A673 (cell line): Measurements from ENCODE around the gene SPIRE2. TPM values are rescaled to one million over a fixed set of nuclear protein-coding genes. Genes with fewer than 3 reads are reported as not detected.
A peak's percentile ranks its signal among the peaks of the same experiment; 100 is the strongest.

Experiments used
- BruUV-seq: library from RNA; stranded (reverse); fragments of 400-500 nt; replicated peaks from 2 replicates; lab custom pipeline; 2021; lab: Mats Ljungman, UMichigan
- CTCF ChIA-PET: fragments of 300-600 bp; sonication (Branson Sonifier 250); formaldehyde crosslinking; loops from one replicate; lab custom pipeline; 2022; ENCODE audit warnings: antibody characterized with exemption; lab: Charles Lee
- POLR2A ChIA-PET: fragments of 300-600 bp; sonication (Branson Sonifier 250); formaldehyde crosslinking; loops from one replicate; lab custom pipeline; 2022; ENCODE audit warnings: antibody characterized with exemption; ENCODE audit not compliant: low non-redundant PET; lab: Charles Lee
- DNase-seq: peaks from one replicate; pipeline ENCODE4 v3.0.0-alpha.2; 2015; ENCODE audit warnings: low spot score
- H3K27ac ChIP-seq: fragments of 200-600 bp; sonication (generic); 2 replicates; pipeline ENCODE4 v1.5.1; 2016; ENCODE audit warnings: mixed run types, low read depth, mild to moderate bottlenecking, mixed read lengths, antibody characterized with exemption, low read length; ENCODE audit not compliant: poor library complexity, severe bottlenecking
- H3K27me3 ChIP-seq: fragments of 200-600 bp; sonication (generic); replicated peaks from 2 replicates; pipeline ENCODE4 v1.6.1; 2017; ENCODE audit warnings: mixed run types, low read depth, mild to moderate bottlenecking, mixed read lengths, antibody characterized with exemption, low read length; ENCODE audit not compliant: insufficient read depth, poor library complexity
- H3K36me3 ChIP-seq: fragments of 200-600 bp; sonication (generic); 2 replicates; pipeline ENCODE4 v1.6.1; 2016; ENCODE audit warnings: mixed run types, mild to moderate bottlenecking, mixed read lengths, antibody characterized with exemption, low read length; ENCODE audit not compliant: insufficient read depth, poor library complexity, severe bottlenecking
- H3K4me1 ChIP-seq: fragments of 200-600 bp; sonication (generic); 2 replicates; pipeline ENCODE4 v1.6.1; 2017; ENCODE audit warnings: mixed run types, mild to moderate bottlenecking, mixed read lengths, antibody characterized with exemption, low read length; ENCODE audit not compliant: insufficient read depth, poor library complexity, severe bottlenecking
- H3K4me3 ChIP-seq: fragments of 200-600 bp; sonication (generic); 2 replicates; pipeline ENCODE4 v1.5.1; 2016; ENCODE audit warnings: low read depth, mixed run types, mild to moderate bottlenecking, mixed read lengths, low read length; ENCODE audit not compliant: poor library complexity, severe bottlenecking
- H3K9me3 ChIP-seq: fragments of 200-600 bp; sonication (generic); 2 replicates; pipeline ENCODE4 v1.6.1; 2016; ENCODE audit warnings: mixed run types, low read depth, mild to moderate bottlenecking, mixed read lengths, antibody characterized with exemption, low read length; ENCODE audit not compliant: poor library complexity, severe bottlenecking
- CTCF ChIP-seq: fragments of 300-800, 200-600 bp; sonication (generic); conservative IDR thresholded peaks from 2 replicates; pipeline ENCODE4 v1.5.1; 2017; ENCODE audit warnings: low read depth, mild to moderate bottlenecking, antibody characterized with exemption, low read length, moderate library complexity, mixed read lengths
- EZH2 ChIP-seq: fragments of 200-600 bp; sonication (generic); IDR thresholded peaks from 2 replicates; pipeline ENCODE4 v1.6.1; 2017; ENCODE audit warnings: borderline replicate concordance, low read depth, mild to moderate bottlenecking, mixed read lengths, antibody characterized with exemption, low read length; ENCODE audit not compliant: poor library complexity, severe bottlenecking
- intact Hi-C: fragments of 100-400 bp; cut with micrococcal nuclease; formaldehyde crosslinking; loops from one replicate; pipeline ENCODE4 v1.10.0; 2022; ENCODE audit not compliant: unreplicated experiment
- total RNA-seq: library from RNA; stranded (reverse); gene quantifications from 2 replicates; pipeline ENCODE4 v1.2.3, GENCODE V29; 2021

SPIRE2 gene
- total RNA-seq, 1 experiment from 2014 or later: 18.9 TPM

- Histone ChIP-seq H3K4me3 (no peak overlapping the region), H3K27ac (no peak overlapping the region), H3K36me3 (peaks cover 11% of the 10 kb centered on the region), H3K9me3 (peaks cover 8% of the 10 kb centered on the region), H3K27me3 (no peaks in the 10 kb centered on the region), H3K4me1 (peaks cover 7% of the 10 kb centered on the region)
- DNase-seq: no peak
- POLR2A ChIA-PET: no interaction called here
- intact Hi-C loops: no loop called here
- TF ChIP-seq CTCF: no peak
- no peak for TF ChIP-seq EZH2
- CTCF ChIA-PET: no interaction called here
- BruUV-seq: no TSS peak
Measured at GRCh38 chr16:89870440-89870839, 42.2 kb downstream of the SPIRE2 start.

GRCh38 chr16:89871895-89872294 lies 43.6 kb downstream of the SPIRE2 start:
- no peak for DNase-seq
- ChIA-PET POLR2A (no interaction called here), CTCF (no interaction called here)
- Histone ChIP-seq H3K9me3 (peaks cover 8% of the 10 kb centered on the region), H3K36me3 (peaks cover 19% of the 10 kb centered on the region), H3K4me3 (no peak overlapping the region), H3K27me3 (no peaks in the 10 kb centered on the region), H3K4me1 (peaks cover 7% of the 10 kb centered on the region), H3K27ac (no peak overlapping the region)
- TSS peak; percentile 52 for BruUV-seq
- intact Hi-C loops: no loop called here
- TF ChIP-seq EZH2: no peak
- no peak for TF ChIP-seq CTCF

- Histone ChIP-seq H3K4me3 (peak within 1 kb of the TSS; percentile 75), H3K4me1 (peaks cover 7% of the 10 kb centered on the region), H3K36me3 (peaks cover 15% of the 10 kb centered on the region), H3K9me3 (no peaks in the 10 kb centered on the region), H3K27me3 (no peaks in the 10 kb centered on the region), H3K27ac (peak within 1 kb of the TSS; percentile 99)
- intact Hi-C loops: no loop called here
- ChIA-PET CTCF (interaction anchor here (0.5 to 1.0 kb wide), 5 partner anchors 10 to 158 kb away, joined by 3 to 13 read pairs (median 8); no protein-coding TSS in a partner anchor), POLR2A (interaction anchor here (0.6 kb wide), 3 partner anchors 20 to 173 kb away, joined by 3 to 6 read pairs (median 3); no protein-coding TSS in a partner anchor)
- TF ChIP-seq EZH2 (no peak), CTCF (no peak)
- TSS peak; percentile 50 for BruUV-seq
- DNase-seq: peak; percentile 94
Measured at GRCh38 chr16:89873109-89873971, 45.1 kb downstream of the SPIRE2 start, which contains the start of gene TCF25. Gene TCF25, plus strand, starts transcription at chr16:89873592. Its CDS starts 76 bp downstream, at chr16:89873668.
